Activated CD8-positive, alpha-beta memory T cell treated with anti-CD3 and anti-CD28 coated beads for 1 hour (primary cell): ENCODE measurements around the gene NPEPL1.
A peak's percentile ranks its signal among the peaks of the same experiment; 100 is the strongest.
"Not testable (repeated sequence)": the region's sequence is repeated elsewhere in the genome, so short reads cannot be mapped to it uniquely, and the experiment has no call there.

Source experiments
- DNase-seq, 2 donors: peaks; one replicate each; pipeline ENCODE4 v3.0.0-alpha.2; 2020; ENCODE audit warnings: low read depth in 1 of 2; ENCODE audit errors: extremely low read depth in 1 of 2

Gene NPEPL1, protein sequence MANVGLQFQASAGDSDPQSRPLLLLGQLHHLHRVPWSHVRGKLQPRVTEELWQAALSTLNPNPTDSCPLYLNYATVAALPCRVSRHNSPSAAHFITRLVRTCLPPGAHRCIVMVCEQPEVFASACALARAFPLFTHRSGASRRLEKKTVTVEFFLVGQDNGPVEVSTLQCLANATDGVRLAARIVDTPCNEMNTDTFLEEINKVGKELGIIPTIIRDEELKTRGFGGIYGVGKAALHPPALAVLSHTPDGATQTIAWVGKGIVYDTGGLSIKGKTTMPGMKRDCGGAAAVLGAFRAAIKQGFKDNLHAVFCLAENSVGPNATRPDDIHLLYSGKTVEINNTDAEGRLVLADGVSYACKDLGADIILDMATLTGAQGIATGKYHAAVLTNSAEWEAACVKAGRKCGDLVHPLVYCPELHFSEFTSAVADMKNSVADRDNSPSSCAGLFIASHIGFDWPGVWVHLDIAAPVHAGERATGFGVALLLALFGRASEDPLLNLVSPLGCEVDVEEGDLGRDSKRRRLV

DNA sequence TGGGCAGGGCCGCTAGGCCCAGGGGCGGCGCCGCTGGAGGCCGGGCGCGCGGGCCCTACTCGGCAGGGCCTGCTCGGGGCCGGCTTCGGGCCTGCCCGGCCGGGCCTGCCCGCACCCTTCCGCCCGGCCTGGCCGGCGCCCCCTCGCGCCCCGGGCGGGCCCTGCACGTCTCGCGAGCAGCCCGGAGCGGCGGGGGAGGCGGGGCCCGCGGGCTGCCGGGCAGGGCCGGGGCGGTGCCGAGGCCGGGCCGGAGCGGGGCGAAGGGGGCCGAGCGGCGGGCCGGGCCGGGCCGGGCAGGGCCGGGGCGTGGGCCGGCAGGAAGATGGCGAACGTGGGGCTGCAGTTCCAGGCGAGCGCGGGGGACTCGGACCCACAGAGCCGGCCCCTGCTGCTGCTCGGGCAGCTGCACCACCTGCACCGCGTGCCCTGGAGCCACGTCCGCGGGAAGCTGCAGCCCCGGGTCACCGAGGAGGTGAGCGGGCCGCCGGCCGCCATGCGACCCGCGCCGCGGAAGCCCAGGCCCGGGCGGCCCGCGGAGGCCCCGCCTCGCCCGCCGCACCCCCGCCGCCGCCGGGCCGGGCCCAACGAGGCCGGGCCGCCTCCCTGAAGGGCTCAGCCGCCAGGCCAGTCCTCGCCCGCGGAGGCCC is at the start of gene NPEPL1:
TSS of gene NPEPL1 (plus strand) at position 222 of the 647 bp plus-strand sequence. CDS start at position 323, 101 bp downstream.
- peak; percentile 3 to 49 for DNase-seq

GRCh38 chr20:58642896-58643295 is 49.7 kb upstream of the NPEPL1 start:
- not testable (repeated sequence) for DNase-seq

DNA sequence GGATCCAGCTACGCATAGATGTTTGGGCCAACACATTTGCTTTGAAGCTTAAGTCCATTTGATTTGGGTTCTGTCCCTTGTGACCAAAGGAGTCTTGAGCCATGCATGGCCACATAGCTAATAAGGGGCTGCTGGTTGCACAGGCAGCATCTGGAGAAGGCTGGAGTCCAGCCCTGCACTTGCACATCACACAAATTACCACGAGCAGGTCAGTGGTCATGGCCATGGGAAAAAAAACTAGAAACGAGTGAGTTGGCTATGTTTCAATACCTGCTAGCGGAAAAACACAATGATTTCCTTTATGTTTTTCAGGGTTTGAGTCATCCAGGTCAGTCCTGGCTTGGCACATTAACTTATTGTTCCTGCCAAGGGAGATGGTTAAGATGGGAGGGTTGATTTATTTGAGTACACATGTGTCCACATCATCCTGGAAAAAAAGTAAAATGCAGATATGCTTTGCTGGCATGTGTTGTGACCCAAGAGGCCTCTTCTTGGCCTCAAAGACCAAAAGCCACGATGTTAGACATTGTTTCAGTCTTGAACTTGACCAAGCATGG is 47.1 kb upstream of the NPEPL1 start:
- no peak for DNase-seq

- no peak for DNase-seq
Measured at GRCh38 chr20:58646257-58646656, 46.3 kb upstream of the NPEPL1 start.

DNA sequence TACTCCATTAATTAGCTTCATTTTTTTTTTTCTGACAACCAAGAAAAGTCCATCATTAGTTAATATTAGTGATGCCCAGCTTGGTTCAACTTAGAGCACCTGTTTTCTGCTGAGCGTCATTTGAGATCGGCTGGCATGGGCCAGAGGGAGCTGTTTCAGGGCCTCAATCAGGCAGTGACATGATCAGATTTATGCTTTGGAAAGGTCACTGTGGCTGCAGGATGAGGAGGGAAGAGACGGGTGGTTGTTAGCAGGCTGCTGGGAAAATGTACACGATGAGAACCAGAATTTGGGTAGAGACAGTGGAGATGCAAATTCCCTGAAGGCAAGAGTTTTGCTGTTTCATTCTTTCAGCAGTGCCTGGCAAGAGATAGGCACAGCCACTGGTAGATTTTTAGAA is 45.9 kb upstream of the NPEPL1 start:
- DNase-seq: no peak

DNA sequence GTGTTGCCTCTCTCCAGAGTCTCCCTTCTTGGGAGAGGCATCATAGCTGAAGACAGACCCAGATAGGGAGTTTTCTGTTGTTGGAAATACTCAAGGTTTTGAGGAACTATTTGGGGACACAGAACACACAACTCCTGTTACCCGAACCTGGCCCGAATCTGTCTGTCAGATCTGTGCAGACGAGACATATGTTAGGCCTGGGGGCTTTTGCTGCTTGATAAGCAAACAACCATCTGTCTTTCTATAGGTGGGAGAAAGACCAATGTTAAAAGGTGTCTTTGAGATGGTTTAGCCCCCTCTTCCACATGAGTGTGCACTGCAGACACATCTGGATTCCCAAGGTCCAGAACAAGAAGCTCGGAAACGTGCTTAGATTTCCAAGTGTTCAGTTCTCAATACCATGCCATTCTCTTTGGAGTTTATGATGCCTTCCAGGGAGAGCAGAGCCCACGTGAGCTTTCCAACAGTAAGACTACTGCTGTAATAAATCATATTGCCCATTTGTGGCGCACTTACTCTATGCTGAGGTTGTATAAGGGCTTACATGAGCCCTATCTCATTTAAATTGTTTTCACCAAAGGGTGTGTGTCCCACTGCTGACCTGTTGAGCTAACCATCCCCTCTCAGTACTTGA is 45.3 kb upstream of the NPEPL1 start:
- DNase-seq: no peak

GRCh38 chr20:58647796-58648501 is 44.7 kb upstream of the NPEPL1 start:
- no peak for DNase-seq

DNA sequence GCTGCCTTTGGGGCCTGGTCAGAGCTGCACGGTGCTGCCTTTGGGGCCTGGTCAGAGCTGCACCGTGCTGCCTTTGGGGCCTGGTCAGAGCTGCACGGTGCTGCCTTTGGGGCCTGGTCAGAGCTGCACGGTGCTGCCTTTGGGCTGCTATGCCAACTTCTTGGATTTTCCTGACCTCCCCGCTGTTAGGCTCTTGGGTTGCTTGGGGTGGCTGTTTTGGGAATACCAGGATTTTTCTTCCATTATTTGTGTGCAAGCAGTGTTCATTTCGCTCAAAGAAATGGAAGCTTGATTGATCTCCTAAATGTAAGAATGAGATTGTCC is 44.1 kb upstream of the NPEPL1 start:
- DNase-seq: not testable (repeated sequence)

- peak in 1 of 2 donors; percentile 19 for DNase-seq
Measured at GRCh38 chr20:58649288-58650180, 43.1 kb upstream of the NPEPL1 start.

GRCh38 chr20:58650181-58650775 is 42.3 kb upstream of the NPEPL1 start:
- peak in 1 of 2 donors; percentile 21 for DNase-seq

- peak; percentile 69 to 74 for DNase-seq
Measured at GRCh38 chr20:58650776-58651558, 41.6 kb upstream of the NPEPL1 start, which contains the start of gene STX16. Gene STX16 (plus strand): TSS chr20:58651283. CDS start chr20:58652007, 724 bp downstream.

DNA sequence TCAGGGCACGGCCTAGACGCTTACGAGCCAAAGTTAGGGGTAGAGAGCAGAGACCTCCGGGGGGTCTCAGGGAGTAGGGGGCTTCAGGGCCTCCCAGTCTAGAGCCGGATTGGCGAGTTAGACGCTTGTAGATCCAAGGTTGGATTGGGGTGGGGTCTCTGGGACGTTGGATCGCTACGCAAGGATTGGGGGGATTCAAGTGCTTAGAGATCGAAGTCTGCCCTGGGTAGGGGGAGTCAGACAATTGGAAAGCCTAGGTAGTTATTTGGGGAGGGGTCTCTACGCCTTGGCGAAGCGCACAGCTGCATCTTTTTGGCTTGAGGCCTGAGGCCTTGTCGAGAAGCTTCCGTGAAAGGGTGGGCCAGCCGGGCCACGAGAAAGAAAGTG is 41.0 kb upstream of the NPEPL1 start:
- DNase-seq: no peak

GRCh38 chr20:58651946-58652605 is 40.5 kb upstream of the NPEPL1 start:
- peak in 1 of 2 donors; percentile 48 for DNase-seq

GRCh38 chr20:58652606-58653294 is 39.9 kb upstream of the NPEPL1 start:
- no peak for DNase-seq

GRCh38 chr20:58654337-58654736 is 38.3 kb upstream of the NPEPL1 start:
- no peak for DNase-seq

DNA sequence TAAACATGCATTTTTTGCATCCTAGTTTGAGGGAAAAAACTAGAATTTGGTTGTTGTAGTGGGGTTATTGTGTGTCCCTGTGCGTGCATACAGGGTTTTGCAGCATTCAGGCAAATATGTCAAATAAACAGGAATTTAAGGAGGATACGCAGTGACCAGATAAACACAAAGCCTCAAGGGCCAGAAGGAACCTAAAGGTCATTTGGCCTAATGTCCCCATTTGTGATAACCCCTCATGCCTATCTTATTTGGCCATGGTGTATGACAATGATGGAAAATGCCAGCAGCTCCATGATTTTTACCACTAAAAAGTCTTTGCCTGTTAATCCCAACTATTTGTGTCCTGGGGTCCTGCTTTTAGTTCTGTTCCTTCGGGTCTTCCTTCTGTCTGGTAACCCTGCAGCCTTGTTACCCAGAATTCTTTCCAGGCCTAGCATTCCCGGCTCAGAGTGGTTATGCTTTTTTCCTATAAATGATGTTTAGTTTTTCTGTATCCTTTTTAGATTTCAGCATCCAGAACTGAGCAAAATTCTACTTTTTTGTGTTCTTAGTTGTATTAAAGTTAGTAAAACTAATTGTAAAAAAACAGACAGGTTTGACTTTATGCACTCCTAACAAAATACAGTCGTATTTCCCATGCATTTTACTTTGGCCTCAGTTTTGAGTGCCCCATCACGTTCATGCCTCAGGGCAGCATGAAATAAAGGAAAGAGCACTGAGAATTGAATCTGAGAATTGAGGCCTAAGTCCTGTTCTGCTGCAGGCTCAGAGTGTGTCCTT is 37.1 kb upstream of the NPEPL1 start:
- no peak for DNase-seq

DNA sequence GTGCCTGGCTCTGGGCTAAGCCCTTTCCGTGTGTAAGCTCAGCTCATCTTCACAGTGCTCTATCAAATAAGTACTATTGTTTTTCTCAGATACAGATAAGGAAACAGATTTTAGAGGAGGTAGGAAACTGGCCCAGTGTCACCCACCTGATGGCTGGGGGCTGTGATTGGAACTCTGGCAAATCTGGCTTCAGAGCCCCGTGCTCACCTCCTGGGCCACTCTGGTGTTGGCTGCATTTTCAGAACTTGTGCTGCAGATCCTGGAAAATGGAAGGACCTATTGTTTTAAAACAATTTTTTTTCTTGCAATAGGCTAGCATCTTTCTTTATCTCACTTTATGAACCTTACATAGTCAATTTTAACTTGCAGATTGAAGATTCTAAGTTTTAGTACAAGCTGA is 35.8 kb upstream of the NPEPL1 start:
- DNase-seq: no peak
